Motor neuron (in vitro differentiated cells): ENCODE data around the gene SUN1. TPM values are rescaled to one million over a fixed set of nuclear protein-coding genes. Genes with fewer than 3 reads are reported as not detected.
"Not testable (repeated sequence)": the region's sequence is repeated elsewhere in the genome, so short reads cannot be mapped to it uniquely, and the experiment has no call there.

Source experiments
- ATAC-seq, 8 experiments: fragments of 200-7000 bp; cut with Tn5 transposase; replicated peaks in 6 of 8; 2 replicates each; pipeline ENCODE4 v1.8.0; 2021; ENCODE audit warnings: mild to moderate bottlenecking in 8 of 8, moderate library complexity in 8 of 8
- H3K27ac ChIP-seq, 2 donors: fragments of 250-450 bp; sonication (Bioruptor Pico); 2 replicates each; pipeline ENCODE4 v1.9.0; 2021; ENCODE audit warnings: antibody characterized with exemption in 2 of 2, mild to moderate bottlenecking in 2 of 2, moderate library complexity in 1 of 2
- H3K4me1 ChIP-seq, 2 donors: fragments of 250-450 bp; sonication (Bioruptor Pico); replicated peaks in 1 of 2; 2 replicates each; pipeline ENCODE4 v1.6.1; 2021; ENCODE audit warnings: antibody characterized with exemption in 2 of 2, mild to moderate bottlenecking in 2 of 2, moderate library complexity in 1 of 2
- H3K4me3 ChIP-seq, 5 donors: fragments of 250-450 bp; sonication (Bioruptor Pico); 2 replicates each; pipeline ENCODE4 v1.9.0; 2021; ENCODE audit warnings: antibody characterized with exemption in 5 of 5, mild to moderate bottlenecking in 5 of 5, moderate library complexity in 4 of 5
- WGBS, 10 experiments: fragments of 450-650 bp; shearing (Covaris generic); methylation state at CpG; one replicate each; pipeline ENCODE4 v1.0.0; 2022; 5-methylcytosine and 5-hydroxymethylcytosine counted together
- in situ Hi-C, 9 experiments: fragments of 400-800 bp; cut with MboI; loops; one replicate each; pipeline ENCODE4 v1.15.0; 2021; ENCODE audit warnings: low sequenced_read_pairs in 9 of 9, low pct_unique_long_range_greater_than_20kb in 2 of 9; ENCODE audit not compliant: unreplicated experiment in 9 of 9
- total RNA-seq, 8 experiments: library from RNA; unstranded; fragments of 300-600 nt; gene quantifications; 2 replicates each; pipeline versions ENCODE4 v1.2.3 to v1.2.4, GENCODE V29; 2022

SUN1 gene
- total RNA-seq, 8 experiments from 2014 or later: 30.8 to 102 (median 53.0) TPM

GRCh38 chr7:924042-924441, 91.8 kb downstream of the SUN1 start:
- ATAC-seq, H3K27ac ChIP-seq, H3K4me3 ChIP-seq, H3K4me1 ChIP-seq, in situ Hi-C loops: not testable (repeated sequence)
- no CpG with 5 or more reads among the region's 25 CpGs for WGBS, 10 experiments

Other genes with a start within 250 kb of the SUN1 start
- gene DNAAF5, start 105.8 kb upstream of the SUN1 start, total RNA-seq: 10 to 100 TPM in 5 of 8 experiments, 1 to 10 TPM in 3; 6.7 to 45.1 (median 14.5) TPM
- 10 to 100 TPM; 14.3 to 42.2 (median 19.0) TPM for gene PRKAR1B, start 105.2 kb upstream of the SUN1 start, total RNA-seq
- gene GET4, start 44.1 kb downstream of the SUN1 start, total RNA-seq: 10 to 100 TPM; 12.6 to 42.8 (median 27.5) TPM
- 10 to 100 TPM in 1 of 8 experiments, 1 to 10 TPM in 7; 1.3 to 24.2 (median 3.7) TPM for gene ADAP1, start 122.2 kb downstream of the SUN1 start, total RNA-seq
- 10 to 100 TPM in 5 of 8 experiments, 1 to 10 TPM in 3; 4.7 to 13.9 (median 10.3) TPM for gene COX19, start 143.1 kb downstream of the SUN1 start, total RNA-seq
- under 1 TPM in 7 of 8 experiments, not detected in 1; 0.05 to 0.77 (median 0.51) TPM for gene CYP2W1, start 150.7 kb downstream of the SUN1 start, total RNA-seq
- gene GPR146, start 212.1 kb downstream of the SUN1 start, total RNA-seq: 1 to 10 TPM in 7 of 8 experiments, under 1 TPM in 1; 1.00 to 4.6 (median 1.4) TPM